ENCODE results near the gene NBEA.

The NBEA gene

DNA sequence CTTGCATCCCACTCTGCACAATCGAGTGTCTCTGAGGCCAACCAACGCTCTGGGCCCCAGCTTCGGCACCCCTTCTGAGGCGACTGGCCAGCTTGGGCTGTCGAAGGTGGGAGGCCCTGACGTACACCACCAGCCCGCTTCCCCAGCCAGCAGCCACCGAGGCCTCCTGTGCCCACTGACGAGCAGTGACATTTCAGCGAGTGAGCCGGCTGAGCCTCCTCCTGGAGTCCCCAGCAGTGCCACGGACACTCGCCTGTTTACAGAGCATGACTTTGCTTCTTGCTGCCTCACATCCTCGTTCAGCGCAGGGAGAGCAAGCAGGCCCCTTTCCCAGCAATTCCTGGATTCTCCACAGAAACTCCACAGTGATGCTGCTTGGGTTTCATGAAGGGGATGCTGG is 774.7 kb downstream of the NBEA start:
- DNase-seq = no peak

DNA sequence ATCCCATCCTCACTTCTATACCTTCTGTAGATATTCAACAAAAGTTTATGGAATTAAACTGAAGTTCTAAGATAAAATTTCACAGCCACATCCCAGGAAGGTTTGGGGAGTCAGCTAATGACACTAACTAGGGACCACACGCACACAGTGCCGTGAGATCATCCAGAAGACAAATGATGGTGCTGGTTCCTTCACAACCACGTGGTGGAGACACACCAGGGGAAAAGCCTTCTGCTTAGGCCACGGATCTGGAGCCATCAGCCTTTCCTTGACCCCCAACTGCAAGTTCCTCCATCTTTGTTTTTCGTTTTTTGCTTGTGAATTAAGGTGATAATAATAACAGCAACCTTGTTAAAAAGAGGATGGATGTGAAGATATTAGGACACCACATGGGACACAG is 776.0 kb downstream of the NBEA start:
- DNase-seq = no peak

DNA sequence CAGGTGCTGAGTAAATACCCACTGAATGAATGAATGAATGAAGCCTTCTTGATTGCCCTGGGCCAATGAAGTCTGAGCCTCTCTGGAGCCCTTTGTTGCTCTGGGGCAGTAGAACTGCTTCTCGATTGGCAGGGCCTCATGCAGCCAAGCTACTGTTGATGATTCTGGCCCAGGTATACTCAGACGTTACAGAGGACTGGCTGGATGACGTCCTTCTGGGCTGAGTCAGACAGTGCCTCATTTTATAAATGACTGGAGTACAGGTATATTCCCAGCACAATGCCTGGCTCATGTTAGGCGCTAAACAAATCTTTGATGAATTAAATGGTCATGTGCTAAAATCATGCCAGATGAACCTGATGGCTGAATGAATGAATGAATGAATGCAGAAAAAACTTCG is 778.2 kb downstream of the NBEA start:
- DNase-seq = no peak

DNA sequence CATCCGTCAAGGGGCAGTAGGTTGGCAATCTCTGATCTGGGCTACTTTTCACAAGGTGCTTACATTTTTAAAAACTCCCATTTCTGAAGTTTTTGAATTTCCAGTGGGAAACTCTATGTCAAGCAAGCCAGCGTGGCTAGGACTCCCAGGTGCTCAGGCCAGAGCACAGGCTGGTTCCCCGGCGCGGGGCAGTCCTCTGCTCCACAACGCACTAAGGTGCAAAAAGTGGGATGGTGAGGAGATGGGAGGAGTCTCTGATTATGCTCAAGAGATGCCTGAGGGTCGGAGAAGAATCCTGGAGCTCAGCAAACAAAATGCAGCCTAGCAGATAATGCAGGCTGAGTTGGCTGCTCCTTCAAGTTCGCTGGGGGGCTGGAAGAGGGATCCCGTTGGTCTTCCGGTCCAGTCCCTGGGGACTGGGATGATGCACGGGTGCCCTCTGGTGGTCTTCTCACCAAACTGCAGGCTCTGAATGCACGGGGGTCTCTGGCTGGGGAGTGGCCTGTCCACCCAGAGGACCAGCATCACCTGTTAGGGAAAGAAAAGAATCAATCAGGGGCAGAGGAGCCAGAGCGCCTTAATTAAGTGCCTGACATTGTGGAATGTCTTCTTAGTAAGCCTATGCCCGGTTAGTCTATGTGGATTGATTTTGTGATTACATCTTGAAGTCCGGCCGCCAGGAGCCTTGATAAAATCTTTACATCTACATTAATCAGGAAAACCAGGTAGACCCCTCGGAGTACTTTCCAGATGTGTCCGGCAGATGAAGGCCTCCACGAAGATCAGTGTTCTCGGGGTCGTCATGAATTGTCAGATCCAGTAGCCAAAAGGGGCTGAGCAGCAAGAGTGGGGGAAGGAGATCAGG is 778.9 kb downstream of the NBEA start:
- peak; percentile 44 for DNase-seq

All from NCI-H748 treated with DMSO at 0.1 percent for 48 hours (cell line).